A673 (cell line): Measurements from ENCODE around the gene NEO1. TPM values are rescaled to one million over a fixed set of nuclear protein-coding genes. Genes with fewer than 3 reads are reported as not detected.

Source experiments
- BruUV-seq: library from RNA; stranded (reverse); fragments of 400-500 nt; replicated peaks from 2 replicates; lab custom pipeline; 2021; lab: Mats Ljungman, UMichigan
- CTCF ChIA-PET: fragments of 300-600 bp; sonication (Branson Sonifier 250); formaldehyde crosslinking; loops from one replicate; lab custom pipeline; 2022; ENCODE audit warnings: antibody characterized with exemption; lab: Charles Lee
- POLR2A ChIA-PET: fragments of 300-600 bp; sonication (Branson Sonifier 250); formaldehyde crosslinking; loops from one replicate; lab custom pipeline; 2022; ENCODE audit warnings: antibody characterized with exemption; ENCODE audit not compliant: low non-redundant PET; lab: Charles Lee
- DNase-seq: peaks from one replicate; pipeline ENCODE4 v3.0.0-alpha.2; 2015; ENCODE audit warnings: low spot score
- H3K27ac ChIP-seq: fragments of 200-600 bp; sonication (generic); 2 replicates; pipeline ENCODE4 v1.5.1; 2016; ENCODE audit warnings: mixed run types, low read depth, mild to moderate bottlenecking, mixed read lengths, antibody characterized with exemption, low read length; ENCODE audit not compliant: poor library complexity, severe bottlenecking
- H3K27me3 ChIP-seq: fragments of 200-600 bp; sonication (generic); replicated peaks from 2 replicates; pipeline ENCODE4 v1.6.1; 2017; ENCODE audit warnings: mixed run types, low read depth, mild to moderate bottlenecking, mixed read lengths, antibody characterized with exemption, low read length; ENCODE audit not compliant: insufficient read depth, poor library complexity
- H3K36me3 ChIP-seq: fragments of 200-600 bp; sonication (generic); 2 replicates; pipeline ENCODE4 v1.6.1; 2016; ENCODE audit warnings: mixed run types, mild to moderate bottlenecking, mixed read lengths, antibody characterized with exemption, low read length; ENCODE audit not compliant: insufficient read depth, poor library complexity, severe bottlenecking
- H3K4me1 ChIP-seq: fragments of 200-600 bp; sonication (generic); 2 replicates; pipeline ENCODE4 v1.6.1; 2017; ENCODE audit warnings: mixed run types, mild to moderate bottlenecking, mixed read lengths, antibody characterized with exemption, low read length; ENCODE audit not compliant: insufficient read depth, poor library complexity, severe bottlenecking
- H3K4me3 ChIP-seq: fragments of 200-600 bp; sonication (generic); 2 replicates; pipeline ENCODE4 v1.5.1; 2016; ENCODE audit warnings: low read depth, mixed run types, mild to moderate bottlenecking, mixed read lengths, low read length; ENCODE audit not compliant: poor library complexity, severe bottlenecking
- H3K9me3 ChIP-seq: fragments of 200-600 bp; sonication (generic); 2 replicates; pipeline ENCODE4 v1.6.1; 2016; ENCODE audit warnings: mixed run types, low read depth, mild to moderate bottlenecking, mixed read lengths, antibody characterized with exemption, low read length; ENCODE audit not compliant: poor library complexity, severe bottlenecking
- CTCF ChIP-seq: fragments of 300-800, 200-600 bp; sonication (generic); conservative IDR thresholded peaks from 2 replicates; pipeline ENCODE4 v1.5.1; 2017; ENCODE audit warnings: low read depth, mild to moderate bottlenecking, antibody characterized with exemption, low read length, moderate library complexity, mixed read lengths
- EZH2 ChIP-seq: fragments of 200-600 bp; sonication (generic); IDR thresholded peaks from 2 replicates; pipeline ENCODE4 v1.6.1; 2017; ENCODE audit warnings: borderline replicate concordance, low read depth, mild to moderate bottlenecking, mixed read lengths, antibody characterized with exemption, low read length; ENCODE audit not compliant: poor library complexity, severe bottlenecking
- intact Hi-C: fragments of 100-400 bp; cut with micrococcal nuclease; formaldehyde crosslinking; loops from one replicate; pipeline ENCODE4 v1.10.0; 2022; ENCODE audit not compliant: unreplicated experiment
- total RNA-seq: library from RNA; stranded (reverse); gene quantifications from 2 replicates; pipeline ENCODE4 v1.2.3, GENCODE V29; 2021

The NEO1 gene
- total RNA-seq, 1 experiment from 2014 or later = 72.6 TPM

- ChIA-PET POLR2A (no interaction called here), CTCF (no interaction called here)
- intact Hi-C loops = no loop called here
- H3K36me3 ChIP-seq = no peaks in the 10 kb centered on the region
- no peak for DNase-seq
- TF ChIP-seq CTCF (no peak), EZH2 (no peak)
- no peaks in the 10 kb centered on the region for H3K4me1 ChIP-seq
- no peaks in the 10 kb centered on the region for H3K27me3 ChIP-seq
- no TSS peak for BruUV-seq
- no peaks in the 10 kb centered on the region for H3K9me3 ChIP-seq
- H3K27ac ChIP-seq = no peak overlapping the region
- H3K4me3 ChIP-seq = no peak overlapping the region
Measured at GRCh38 chr15:73116164-73116563, 63.9 kb downstream of the NEO1 start.

- ChIA-PET POLR2A (no interaction called here), CTCF (no interaction called here)
- no peak for DNase-seq
- Histone ChIP-seq H3K9me3 (no peaks in the 10 kb centered on the region), H3K4me1 (no peaks in the 10 kb centered on the region), H3K36me3 (no peaks in the 10 kb centered on the region), H3K27ac (no peak overlapping the region), H3K27me3 (no peaks in the 10 kb centered on the region), H3K4me3 (no peak overlapping the region)
- no TSS peak for BruUV-seq
- TF ChIP-seq CTCF = no peak
- no peak for TF ChIP-seq EZH2
- intact Hi-C loops = no loop called here
Measured at GRCh38 chr15:73118055-73118454, 65.8 kb downstream of the NEO1 start.

GRCh38 chr15:73119478-73119877 lies 67.2 kb downstream of the NEO1 start:
- no peaks in the 10 kb centered on the region for H3K27me3 ChIP-seq
- H3K36me3 ChIP-seq = no peaks in the 10 kb centered on the region
- POLR2A ChIA-PET = no interaction called here
- no peaks in the 10 kb centered on the region for H3K9me3 ChIP-seq
- TF ChIP-seq CTCF = no peak
- TF ChIP-seq EZH2 = no peak
- CTCF ChIA-PET = no interaction called here
- no peaks in the 10 kb centered on the region for H3K4me1 ChIP-seq
- intact Hi-C loops = no loop called here
- no peak overlapping the region for H3K4me3 ChIP-seq
- no TSS peak for BruUV-seq
- H3K27ac ChIP-seq = no peak overlapping the region
- no peak for DNase-seq
